GM12891 (cell line): ENCODE measurements around the gene NHSL2.

Experiments
- POLR2A ChIP-seq: IDR thresholded peaks from 2 replicates; pipeline ENCODE4 v1.6.1; 2011; ENCODE audit warnings: low read depth, low read length, control low read depth
- POLR2AphosphoS5 ChIP-seq: IDR thresholded peaks from 2 replicates; pipeline ENCODE4 v1.6.1; 2011; ENCODE audit warnings: low read depth, low read length, control low read depth

DNA sequence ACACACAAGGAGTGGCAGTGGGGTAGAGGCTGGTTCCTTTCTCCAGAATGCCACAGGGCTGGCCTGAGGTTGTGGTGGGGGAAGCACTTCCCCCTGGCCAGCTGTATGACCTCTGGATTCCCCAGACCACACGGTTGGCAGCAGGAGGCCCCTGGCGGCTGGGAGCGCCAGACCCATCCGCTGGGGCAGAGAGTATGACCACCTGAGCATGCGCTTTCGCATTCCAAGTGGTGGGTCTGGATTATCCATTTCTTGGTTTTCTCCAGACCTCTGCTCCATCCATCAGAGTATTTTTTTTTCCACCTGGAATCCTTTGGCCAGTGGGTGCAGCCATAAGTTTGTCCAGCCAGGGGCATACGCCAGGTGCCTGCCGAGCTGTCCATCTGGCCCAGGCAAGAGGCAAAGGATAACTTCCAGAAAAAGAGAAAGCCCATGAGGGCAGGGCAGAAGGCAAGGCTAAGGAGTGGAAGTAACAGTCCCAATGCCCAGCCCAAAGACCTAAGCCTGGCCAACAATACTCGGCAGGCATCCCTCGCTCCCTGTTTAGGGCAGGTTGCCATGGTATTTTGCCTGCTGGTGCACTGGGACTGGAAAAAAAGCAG lies 39.3 kb downstream of the NHSL2 start:
- TF ChIP-seq POLR2AphosphoS5 (no peak), POLR2A (no peak)
